Measurements from ENCODE around the gene CDS2.

Gene CDS2

GRCh38 chr20:5146099-5146668, 19.4 kb downstream of the CDS2 start:
- DNase-seq (ENCODE audit: low spot score): no peak
- no peak for TF ChIP-seq CTCF (IDR thresholded peaks at IDR 0.05; ENCODE audit: extremely low read depth, missing control alignments)

- TF ChIP-seq CTCF (IDR thresholded peaks at IDR 0.05; ENCODE audit: extremely low read depth, missing control alignments): no peak
- DNase-seq (ENCODE audit: low spot score): no peak
Measured at GRCh38 chr20:5146871-5147592, 20.2 kb downstream of the CDS2 start.

GRCh38 chr20:5148581-5148980, 21.8 kb downstream of the CDS2 start:
- no peak for DNase-seq (ENCODE audit: low spot score)
- no peak for TF ChIP-seq CTCF (IDR thresholded peaks at IDR 0.05; ENCODE audit: extremely low read depth, missing control alignments)

- DNase-seq (ENCODE audit: low spot score): no peak
- no peak for TF ChIP-seq CTCF (IDR thresholded peaks at IDR 0.05; ENCODE audit: extremely low read depth, missing control alignments)
Measured at GRCh38 chr20:5149892-5150225, 23.1 kb downstream of the CDS2 start.

- DNase-seq (ENCODE audit: low spot score): no peak
- TF ChIP-seq CTCF (IDR thresholded peaks at IDR 0.05; ENCODE audit: extremely low read depth, missing control alignments): no peak
Measured at GRCh38 chr20:5150226-5151076, 23.6 kb downstream of the CDS2 start.

GRCh38 chr20:5153152-5153467, 26.3 kb downstream of the CDS2 start:
- DNase-seq (ENCODE audit: low spot score): no peak
- no peak for TF ChIP-seq CTCF (IDR thresholded peaks at IDR 0.05; ENCODE audit: extremely low read depth, missing control alignments)
